Smooth muscle cell (in vitro differentiated cells): ENCODE results near the gene SHC2. TPM values are rescaled to one million over a fixed set of nuclear protein-coding genes. Genes with fewer than 3 reads are reported as not detected.

Source experiments
- DNase-seq: peaks from one replicate; lab custom pipeline; 2025; ENCODE audit not compliant: unreplicated experiment; lab: John Stamatoyannopoulos, UW
- H2AFZ ChIP-seq: fragments of 200-600 bp; sonication (generic); 2 replicates; pipeline ENCODE4 v1.6.0; 2016; ENCODE audit warnings: antibody characterized with exemption, low read depth, mild to moderate bottlenecking
- H3F3A ChIP-seq: fragments of 200-600 bp; sonication (generic); 2 replicates; pipeline ENCODE4 v1.6.0; 2017; ENCODE audit warnings: antibody characterized with exemption, low read depth
- H3K27ac ChIP-seq: fragments of 200-600 bp; sonication (generic); 2 replicates; pipeline ENCODE4 v1.5.1; 2016; ENCODE audit warnings: low read depth, mild to moderate bottlenecking
- H3K27me3 ChIP-seq: fragments of 200-600 bp; sonication (generic); 2 replicates; pipeline ENCODE4 v1.6.1; 2016; ENCODE audit warnings: low read depth, mild to moderate bottlenecking
- H3K36me3 ChIP-seq: fragments of 200-600 bp; sonication (generic); 2 replicates; pipeline ENCODE4 v1.5.1; 2016; ENCODE audit warnings: low read depth
- H3K4me1 ChIP-seq: fragments of 200-600 bp; sonication (generic); 2 replicates; pipeline ENCODE4 v1.5.1; 2016; ENCODE audit warnings: low read depth
- H3K4me2 ChIP-seq: fragments of 200-600 bp; sonication (generic); 2 replicates; pipeline ENCODE4 v1.6.0; 2016; ENCODE audit warnings: mild to moderate bottlenecking
- H3K4me3 ChIP-seq: fragments of 200-600 bp; sonication (generic); 2 replicates; pipeline ENCODE4 v1.5.1; 2016; ENCODE audit warnings: mild to moderate bottlenecking
- H3K79me2 ChIP-seq: fragments of 200-600 bp; sonication (generic); 2 replicates; pipeline ENCODE4 v1.6.0; 2016; ENCODE audit warnings: low read depth, mild to moderate bottlenecking
- H3K9ac ChIP-seq: fragments of 200-600 bp; sonication (generic); 2 replicates; pipeline ENCODE4 v1.6.0; 2016; ENCODE audit warnings: low read depth
- H3K9me3 ChIP-seq: fragments of 200-600 bp; sonication (generic); replicated peaks from 2 replicates; pipeline ENCODE4 v1.5.1; 2016; ENCODE audit warnings: low read depth
- H4K20me1 ChIP-seq: fragments of 200-600 bp; sonication (generic); 2 replicates; pipeline ENCODE4 v1.6.0; 2016; ENCODE audit warnings: low read depth
- CTCF ChIP-seq: fragments of 200-600 bp; sonication (generic); IDR thresholded peaks from 2 replicates; pipeline ENCODE4 v1.5.1; 2017; ENCODE audit warnings: borderline replicate concordance, mild to moderate bottlenecking, antibody characterized with exemption; ENCODE audit not compliant: insufficient read depth, poor library complexity, severe bottlenecking
- WGBS: methylation state at CpG from one replicate; pipeline ENCODE4 v1.1.7; 2016; ENCODE audit warnings: low lambda C conversion rate; 5-methylcytosine and 5-hydroxymethylcytosine counted together
- polyA plus RNA-seq: library from polyadenylated mRNA; unstranded; fragments of >200 nt; fragmentation: Nextera tagmentation; extraction: Ambion mirVana; gene quantifications from 2 replicates; pipeline ENCODE4 v1.2.1, GENCODE V29; 2016
- total RNA-seq: library from RNA; depleted of rRNA; stranded (reverse); fragments of >200 nt; gene quantifications from 2 replicates; pipeline ENCODE4 v1.2.3, GENCODE V29; 2014

The SHC2 gene
- total and polyA plus RNA-seq, 2 experiments from 2014 or later, result 15.6 to 29.3 TPM

DNA sequence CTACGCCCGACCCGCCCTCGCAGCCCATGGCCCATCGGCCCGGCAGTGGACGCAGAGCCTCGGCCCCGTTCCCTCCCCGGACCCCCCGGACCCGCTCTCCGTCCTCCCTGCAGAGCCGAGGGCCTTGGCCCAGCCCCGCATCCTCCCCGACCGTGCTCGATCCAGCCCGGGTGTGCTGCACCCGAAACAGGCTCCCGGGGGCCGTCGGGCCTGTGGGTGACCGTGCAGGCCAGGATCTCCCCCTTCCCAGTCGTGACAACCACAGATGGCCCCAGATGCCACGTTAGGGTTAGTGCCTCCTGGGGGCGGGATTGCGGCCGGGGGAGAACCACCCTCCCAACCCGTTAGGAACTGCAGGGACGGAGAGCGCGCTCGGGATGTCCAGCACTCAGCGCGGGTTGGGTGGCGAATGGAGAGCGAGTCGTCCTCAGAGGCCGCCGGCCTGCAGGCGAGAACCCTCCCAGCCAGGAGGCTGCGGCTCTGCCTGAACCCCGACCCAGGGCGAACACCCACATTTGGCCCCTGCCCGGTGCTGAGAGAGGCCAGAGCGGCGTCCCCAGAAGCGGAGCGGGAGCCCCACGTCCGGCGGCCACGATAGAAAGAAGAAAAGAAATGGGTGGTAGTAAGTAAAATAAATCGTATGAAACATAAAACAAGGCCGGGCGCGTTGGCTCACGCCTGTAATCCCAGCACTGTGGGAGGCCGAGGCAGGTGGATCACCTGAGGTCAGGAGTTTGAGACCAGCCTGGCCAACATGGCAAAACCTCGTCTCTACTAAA lies 28.8 kb upstream of the SHC2 start:
- peaks cover 16% of the 10 kb centered on the region for H3K4me1 ChIP-seq
- DNase-seq, result no peak
- no peaks in the 10 kb centered on the region for H3K79me2 ChIP-seq
- no peaks in the 10 kb centered on the region for H3K9me3 ChIP-seq
- H4K20me1 ChIP-seq, result no peaks in the 10 kb centered on the region
- H3K4me2 ChIP-seq, result peak overlapping the region; percentile 89
- peak overlapping the region; percentile 50 for H3K9ac ChIP-seq
- H2AFZ ChIP-seq, result peak overlapping the region; percentile 47
- H3K27ac ChIP-seq, result no peak overlapping the region
- no peaks in the 10 kb centered on the region for H3K36me3 ChIP-seq
- H3K27me3 ChIP-seq, result no peaks in the 10 kb centered on the region
- peaks cover 8% of the 10 kb centered on the region for H3F3A ChIP-seq
- H3K4me3 ChIP-seq, result peak overlapping the region; percentile 98
- 27% methylated on average over 31 of the region's 61 CpGs for WGBS
- TF ChIP-seq CTCF, result no peak

GRCh38 chr19:488505-489417 lies 27.9 kb upstream of the SHC2 start:
- TF ChIP-seq CTCF, result no peak
- peak overlapping the region; percentile 96 for H2AFZ ChIP-seq

GRCh38 chr19:485583-486236 lies 24.9 kb upstream of the SHC2 start:
- Histone ChIP-seq H3K4me2 (no peak overlapping the region), H3K27me3 (no peaks in the 10 kb centered on the region), H2AFZ (no peak overlapping the region), H3K4me3 (no peak overlapping the region), H3K79me2 (no peaks in the 10 kb centered on the region), H4K20me1 (no peaks in the 10 kb centered on the region), H3K9ac (no peak overlapping the region), H3K36me3 (no peaks in the 10 kb centered on the region), H3K27ac (no peak overlapping the region), H3K9me3 (no peaks in the 10 kb centered on the region), H3F3A (peaks cover 6% of the 10 kb centered on the region), H3K4me1 (peaks cover 16% of the 10 kb centered on the region)
- no peak for DNase-seq
- TF ChIP-seq CTCF, result no peak
- WGBS, result 49% methylated on average over 23 of the region's 23 CpGs

More at GRCh38 chr19:488505-489417, 27.9 kb upstream of the SHC2 start:
- Histone ChIP-seq H3K79me2 (no peaks in the 10 kb centered on the region), H3K27me3 (no peaks in the 10 kb centered on the region), H3K9ac (peak overlapping the region; percentile 79), H3K4me3 (peak overlapping the region; percentile 98), H3K36me3 (no peaks in the 10 kb centered on the region), H3F3A (peaks cover 8% of the 10 kb centered on the region), H3K4me2 (peak overlapping the region; percentile 89), H3K4me1 (peaks cover 16% of the 10 kb centered on the region), H4K20me1 (no peaks in the 10 kb centered on the region), H3K9me3 (no peaks in the 10 kb centered on the region), H3K27ac (peak overlapping the region; percentile 76)
- 1% methylated on average over 77 of the region's 114 CpGs for WGBS
- DNase-seq, result peak; percentile 87
